Stimulated activated naive CD8-positive, alpha-beta T cell treated with anti-CD3 and anti-CD28 coated beads, Interleukin-15, Interleukin-2, amounts not matched to agents 100 U/mL and 50 U/mL, for 24 hours (primary cell): ENCODE results near the gene PTPRR.

Source experiments
- ATAC-seq: fragments of 150-1000 bp; cut with Tn5 transposase; one replicate; pipeline ENCODE4 v1.10.0; 2021
- DNase-seq: peaks from one replicate; pipeline ENCODE4 v3.0.0; 2021

The PTPRR gene, protein sequence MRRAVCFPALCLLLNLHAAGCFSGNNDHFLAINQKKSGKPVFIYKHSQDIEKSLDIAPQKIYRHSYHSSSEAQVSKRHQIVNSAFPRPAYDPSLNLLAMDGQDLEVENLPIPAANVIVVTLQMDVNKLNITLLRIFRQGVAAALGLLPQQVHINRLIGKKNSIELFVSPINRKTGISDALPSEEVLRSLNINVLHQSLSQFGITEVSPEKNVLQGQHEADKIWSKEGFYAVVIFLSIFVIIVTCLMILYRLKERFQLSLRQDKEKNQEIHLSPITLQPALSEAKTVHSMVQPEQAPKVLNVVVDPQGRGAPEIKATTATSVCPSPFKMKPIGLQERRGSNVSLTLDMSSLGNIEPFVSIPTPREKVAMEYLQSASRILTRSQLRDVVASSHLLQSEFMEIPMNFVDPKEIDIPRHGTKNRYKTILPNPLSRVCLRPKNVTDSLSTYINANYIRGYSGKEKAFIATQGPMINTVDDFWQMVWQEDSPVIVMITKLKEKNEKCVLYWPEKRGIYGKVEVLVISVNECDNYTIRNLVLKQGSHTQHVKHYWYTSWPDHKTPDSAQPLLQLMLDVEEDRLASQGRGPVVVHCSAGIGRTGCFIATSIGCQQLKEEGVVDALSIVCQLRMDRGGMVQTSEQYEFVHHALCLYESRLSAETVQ

DNA sequence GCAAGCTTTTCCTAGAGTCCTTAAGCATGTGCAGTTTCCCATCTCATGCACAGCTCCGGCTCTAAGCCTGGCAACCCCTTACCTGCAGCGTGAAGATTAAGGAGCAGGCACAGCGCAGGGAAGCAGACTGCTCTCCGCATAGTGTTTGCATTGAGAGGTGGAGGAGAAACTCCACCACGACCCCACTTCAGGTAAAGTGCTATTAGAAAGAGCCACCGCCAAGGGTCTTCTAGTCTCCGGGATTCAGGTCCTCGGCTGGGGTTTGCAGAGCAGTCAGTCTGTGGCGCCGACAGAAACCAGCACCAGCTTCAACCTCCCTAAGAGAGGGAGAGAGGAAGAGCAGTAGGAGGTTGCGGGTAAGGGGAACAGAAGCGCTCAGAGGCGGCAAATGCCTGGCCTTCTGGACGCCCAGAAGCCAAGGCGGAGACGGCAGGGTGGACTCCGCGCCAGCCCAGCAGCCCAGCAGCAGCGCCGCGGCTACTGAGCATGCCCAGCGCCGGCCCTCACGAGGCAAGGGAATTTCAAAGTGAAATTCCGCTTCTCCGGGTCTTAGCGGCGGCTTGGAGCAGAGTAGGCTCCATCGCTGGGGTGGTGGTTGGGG, at the start of gene PTPRR:
Gene PTPRR, minus strand, starts transcription at position 488 of the 601 bp plus-strand sequence. Its CDS starts 348 bp downstream, at position 140.
- no peak for ATAC-seq
- DNase-seq: no peak

DNA sequence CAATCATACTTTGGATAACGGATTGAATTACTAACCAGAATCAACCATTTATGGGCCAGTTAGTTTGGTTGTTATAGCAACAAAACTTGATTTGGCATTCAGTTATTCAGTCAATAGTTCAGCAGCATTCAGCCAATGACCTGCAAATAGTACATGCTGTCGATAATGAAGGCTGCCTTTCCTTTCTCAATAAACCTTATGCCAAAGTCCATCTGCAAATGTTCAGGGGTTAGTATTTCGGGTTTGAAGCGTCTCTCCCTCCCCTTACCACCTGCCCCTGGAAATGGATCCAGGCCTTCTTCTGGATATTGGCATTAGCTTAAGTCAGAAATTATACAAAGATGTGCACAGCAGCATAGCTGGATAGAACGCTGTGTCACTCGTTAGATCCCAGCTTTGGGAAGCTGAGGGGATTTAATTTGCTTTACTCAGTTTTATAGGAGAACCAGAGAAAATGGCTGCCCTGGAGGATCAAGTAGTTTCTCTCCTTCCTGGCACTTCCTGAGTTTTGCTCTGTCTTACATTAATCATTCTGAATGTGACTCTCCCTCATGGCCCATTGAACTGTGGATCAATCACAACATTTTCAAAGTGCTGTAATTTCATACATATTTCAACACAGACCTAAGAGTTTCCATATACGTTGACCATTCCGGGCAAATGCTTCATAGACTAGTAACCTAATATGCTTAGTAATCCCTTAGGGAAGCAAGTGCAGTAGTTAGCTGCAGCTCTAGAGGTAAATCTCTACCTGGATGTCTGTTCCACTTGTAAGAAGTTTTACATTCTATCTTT, 46.7 kb upstream of the PTPRR start:
- ATAC-seq: no peak
- DNase-seq: no peak

DNA sequence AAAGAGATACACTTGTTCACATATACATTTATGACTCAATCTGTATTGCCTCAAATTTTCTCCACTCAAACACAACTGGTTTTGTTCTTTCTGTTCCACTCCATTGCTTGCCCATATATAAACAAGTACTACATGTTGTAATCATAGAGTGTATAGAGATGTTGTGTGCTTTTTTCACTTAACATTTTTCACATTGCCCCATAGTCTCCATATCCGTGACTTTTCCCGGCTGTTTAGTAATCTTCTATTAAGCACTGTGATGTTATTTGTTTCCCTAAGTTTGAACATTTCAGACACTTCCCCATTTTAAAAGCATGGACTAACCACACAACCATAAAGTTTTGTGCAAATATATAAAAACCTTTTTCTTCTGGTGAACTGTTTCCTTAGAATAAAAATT, 45.5 kb upstream of the PTPRR start:
- no peak for DNase-seq
- no peak for ATAC-seq

DNA sequence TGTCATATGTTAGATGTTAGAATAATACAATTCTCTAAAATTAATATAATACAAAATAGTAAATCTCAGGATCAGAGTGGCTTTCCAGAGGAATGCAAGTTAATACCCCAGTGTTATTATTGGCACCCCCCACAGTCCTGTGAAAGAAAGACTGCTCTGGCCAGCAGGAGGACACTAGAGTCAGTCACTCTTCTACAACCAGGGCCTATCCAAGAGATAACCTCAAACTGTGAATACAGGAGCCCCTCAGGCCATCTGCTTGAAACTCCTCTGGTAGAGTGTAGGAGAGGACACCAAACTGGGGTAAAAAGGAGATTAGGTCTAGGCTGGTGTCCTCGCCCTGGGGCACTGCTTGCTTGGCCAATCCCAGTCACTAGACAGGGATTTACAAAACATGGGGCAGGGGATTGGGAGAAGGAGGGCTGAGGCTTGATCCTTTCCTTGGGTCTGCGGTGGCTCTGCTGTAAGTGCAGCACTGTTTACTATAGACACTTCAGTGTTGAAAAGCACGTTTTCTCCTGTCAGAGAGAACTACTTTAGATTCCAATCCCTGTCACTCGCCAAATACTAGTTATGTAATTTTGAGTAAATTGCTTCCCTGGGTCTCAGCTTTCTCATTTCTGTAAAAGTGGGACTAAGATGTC, 44.5 kb upstream of the PTPRR start:
- DNase-seq (no peak), ATAC-seq (no peak)

DNA sequence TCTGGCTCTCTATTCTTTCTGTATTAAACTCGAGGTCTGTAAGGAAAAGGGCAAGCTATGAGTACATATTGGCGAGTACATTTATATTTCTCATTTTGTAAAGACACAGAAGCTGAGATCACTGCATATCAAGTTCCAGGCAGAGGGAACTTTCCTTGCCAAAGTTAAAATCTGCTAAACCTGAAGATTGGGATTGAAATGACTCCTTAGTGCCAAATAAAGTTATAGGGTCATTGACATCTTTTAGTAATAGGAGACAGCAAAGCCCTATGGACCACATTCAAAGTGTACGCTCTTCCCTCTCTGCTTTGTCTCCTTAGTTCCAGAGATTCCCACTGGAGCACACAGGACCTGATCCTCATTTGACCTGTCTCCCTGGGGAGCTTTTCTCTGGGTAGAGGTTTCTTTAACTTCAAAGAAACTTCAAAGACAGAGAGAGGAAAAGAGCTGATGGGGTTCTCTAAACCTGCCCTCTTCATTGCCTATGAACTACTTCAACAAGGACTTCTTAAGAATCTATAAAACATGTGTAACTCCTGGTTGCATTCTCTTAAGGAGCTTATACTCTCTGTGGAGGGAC, 42.6 kb upstream of the PTPRR start:
- ATAC-seq (no peak), DNase-seq (no peak)

DNA sequence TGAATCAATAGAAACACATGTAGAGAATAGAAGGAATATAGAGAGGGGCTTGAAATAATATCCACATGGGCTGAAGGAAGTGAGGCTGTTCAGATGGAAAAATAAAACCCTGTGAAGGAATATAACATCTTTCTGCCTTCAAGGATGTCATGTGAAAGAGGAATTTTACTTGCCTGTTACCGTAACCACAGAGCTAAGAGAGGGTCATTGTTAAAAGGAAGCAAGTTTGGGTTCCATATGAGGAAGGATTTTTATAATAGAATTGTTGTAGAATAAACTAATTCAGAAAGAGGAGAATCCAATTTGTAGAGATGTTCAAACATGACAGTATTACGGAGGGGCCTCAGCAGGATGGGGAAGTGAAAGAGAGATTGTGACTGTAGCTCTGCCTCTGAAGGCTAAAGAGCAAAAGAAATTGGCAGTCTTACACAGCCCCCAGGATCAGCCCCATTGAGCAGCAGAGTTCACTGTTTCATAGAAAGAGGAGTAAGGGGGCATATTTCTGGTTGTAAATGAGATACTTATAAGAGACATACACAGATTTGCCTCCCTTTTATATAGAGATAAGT, 41.8 kb upstream of the PTPRR start:
- no peak for ATAC-seq

DNA sequence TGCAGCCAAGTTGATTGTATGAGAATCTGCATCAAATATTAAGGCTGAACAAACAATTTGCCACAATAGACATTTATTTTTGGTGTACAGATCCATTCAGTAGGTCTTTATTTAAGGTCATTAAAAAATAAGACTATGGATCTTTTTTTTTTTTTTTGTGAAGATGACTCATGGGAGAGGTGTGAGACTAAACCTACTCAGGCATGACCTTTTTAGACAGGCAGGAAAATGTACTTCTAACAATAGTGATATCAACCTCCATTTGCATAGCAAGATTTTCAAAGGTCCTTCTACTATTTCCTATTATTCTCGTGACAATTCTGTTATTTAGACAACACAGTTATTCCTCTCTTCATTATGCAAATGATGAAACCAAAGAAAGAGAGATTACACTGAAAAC, 39.9 kb upstream of the PTPRR start:
- no peak for ATAC-seq
- DNase-seq: no peak

More for the DNA sequence above, 41.8 kb upstream of the PTPRR start:
- no peak for DNase-seq

DNA sequence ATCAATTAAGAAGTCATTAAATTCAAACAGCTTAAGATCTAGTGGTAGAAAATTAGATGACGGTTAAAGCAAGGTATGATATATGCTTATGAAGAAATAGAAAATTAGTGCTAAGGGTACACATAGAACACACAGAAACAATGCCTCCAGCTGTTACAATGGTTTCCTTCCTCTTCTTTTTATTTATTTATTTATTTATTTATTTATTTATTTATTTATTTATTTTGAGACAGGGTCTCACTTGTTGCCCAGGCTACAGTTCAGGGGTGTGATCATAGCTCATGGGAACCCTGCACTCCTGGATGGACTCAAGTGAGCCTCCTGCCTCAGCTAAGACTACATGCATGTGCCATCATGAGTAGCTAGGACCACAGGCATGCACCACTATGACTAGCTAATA, 34.9 kb upstream of the PTPRR start:
- ATAC-seq (no peak), DNase-seq (no peak)

DNA sequence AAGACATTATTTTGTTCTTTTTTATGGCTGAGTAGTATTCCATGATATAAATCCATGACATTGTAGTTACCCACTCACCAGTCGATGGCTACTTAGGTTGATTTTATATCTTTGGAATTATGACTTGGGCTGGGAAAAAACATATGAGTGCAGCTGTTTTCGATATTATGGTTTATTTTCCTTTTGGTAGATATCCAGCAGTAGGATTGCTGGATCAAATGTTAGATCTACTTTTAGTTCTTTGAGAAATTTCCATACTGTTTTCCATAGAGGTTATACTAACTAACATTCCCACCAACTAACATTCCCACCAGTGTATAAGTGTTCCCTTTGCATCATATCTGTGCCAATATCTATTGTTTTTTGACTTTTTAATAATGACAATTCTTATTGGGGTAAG, 29.9 kb upstream of the PTPRR start:
- ATAC-seq: no peak

DNA sequence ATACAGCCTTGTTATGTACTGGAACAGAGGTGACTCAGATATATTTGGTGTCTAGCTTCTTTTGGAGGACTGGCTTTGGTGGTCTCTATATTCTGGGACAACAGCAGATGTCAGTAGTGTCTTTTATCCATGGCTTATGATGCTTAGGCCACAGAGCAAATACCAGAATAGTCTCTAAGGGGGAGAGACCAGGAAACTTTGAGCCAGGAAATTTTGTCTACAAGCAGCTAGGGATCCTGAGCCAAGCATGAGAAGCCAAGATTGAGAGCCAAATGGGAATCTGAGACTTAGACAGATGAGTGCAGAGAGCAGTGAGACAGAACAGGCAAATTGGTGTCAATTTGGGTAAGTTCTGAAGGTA, 28.4 kb upstream of the PTPRR start:
- no peak for ATAC-seq
- no peak for DNase-seq

More for the DNA sequence above, 29.9 kb upstream of the PTPRR start:
- DNase-seq: no peak

DNA sequence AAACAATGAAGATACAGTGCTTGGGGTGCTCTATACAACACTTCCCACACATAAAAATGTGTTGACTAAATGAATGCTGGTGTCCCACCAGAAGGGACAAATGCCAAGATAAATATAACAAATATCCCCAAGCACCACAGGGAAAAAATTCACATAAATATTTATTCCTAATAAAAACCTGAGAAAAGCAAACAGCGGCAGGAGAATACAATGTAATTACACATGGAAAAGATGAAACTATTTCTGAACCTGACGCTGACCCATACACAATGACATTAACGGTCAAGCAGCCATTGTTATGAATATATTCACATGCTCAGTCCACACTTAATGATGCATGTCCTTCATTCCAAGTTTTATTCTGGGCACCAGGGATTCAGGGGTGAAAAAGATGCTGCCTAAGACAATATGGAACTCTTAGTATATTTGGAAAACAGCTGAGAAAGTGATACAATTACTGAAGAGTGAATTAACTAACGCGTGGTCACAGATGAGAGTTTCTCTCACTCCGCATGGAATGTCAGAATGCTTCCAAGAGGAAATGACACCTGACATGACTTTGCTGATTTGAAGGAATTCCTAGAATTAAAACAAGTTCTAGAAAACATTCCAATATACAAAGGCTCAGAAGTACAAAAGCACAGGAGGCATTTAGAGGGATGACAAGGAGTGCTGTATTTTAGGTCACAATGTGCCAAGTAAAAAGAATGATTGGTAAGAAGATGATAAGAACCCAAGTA, 27.9 kb upstream of the PTPRR start:
- ATAC-seq (no peak), DNase-seq (no peak)

DNA sequence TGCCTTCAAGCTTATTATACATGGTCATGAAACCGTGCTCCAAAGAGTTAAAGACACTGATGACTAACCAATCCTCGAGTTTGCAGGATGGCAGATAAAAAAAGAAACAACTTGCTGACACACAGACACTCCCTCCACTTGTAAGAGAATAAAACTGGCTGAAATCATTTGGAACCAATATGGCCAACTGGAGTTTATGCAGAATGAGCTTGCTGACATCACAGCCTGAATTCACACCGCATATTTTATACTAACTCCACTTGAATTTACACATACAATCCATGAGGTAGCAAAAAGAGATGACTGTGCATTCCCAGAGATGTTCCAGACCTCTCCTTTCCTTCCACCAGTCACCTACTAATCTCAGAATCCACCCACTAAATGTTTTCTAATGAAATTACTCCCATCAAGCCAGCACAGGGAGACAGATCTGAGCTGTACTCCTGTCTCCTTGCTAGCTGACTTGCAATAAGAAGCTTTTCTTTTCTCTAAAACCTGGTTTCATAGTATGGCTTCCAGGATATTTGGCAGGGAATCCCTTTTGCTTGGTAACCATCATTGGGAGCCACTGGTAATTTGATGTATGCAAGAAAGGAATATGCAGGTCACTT, 15.8 kb upstream of the PTPRR start:
- DNase-seq (no peak), ATAC-seq (no peak)

DNA sequence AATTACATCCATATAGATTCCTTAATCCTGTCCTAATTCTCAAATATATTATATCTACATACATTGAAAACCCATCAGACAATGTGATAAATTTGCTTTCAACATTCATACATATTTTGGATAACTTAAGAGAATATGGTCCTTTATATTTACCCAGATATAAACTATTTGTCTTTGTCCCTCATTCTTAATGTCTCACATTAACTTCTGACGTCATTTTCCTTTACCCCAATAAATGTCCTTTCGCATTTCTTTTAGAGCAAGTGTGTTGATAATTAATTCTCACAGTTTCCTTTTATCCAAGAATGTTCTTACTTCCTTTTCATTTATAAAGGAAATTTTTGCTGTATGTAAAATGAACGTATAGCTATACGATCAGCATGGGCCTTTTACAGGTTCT, 12.6 kb upstream of the PTPRR start:
- ATAC-seq: no peak
- DNase-seq: no peak

DNA sequence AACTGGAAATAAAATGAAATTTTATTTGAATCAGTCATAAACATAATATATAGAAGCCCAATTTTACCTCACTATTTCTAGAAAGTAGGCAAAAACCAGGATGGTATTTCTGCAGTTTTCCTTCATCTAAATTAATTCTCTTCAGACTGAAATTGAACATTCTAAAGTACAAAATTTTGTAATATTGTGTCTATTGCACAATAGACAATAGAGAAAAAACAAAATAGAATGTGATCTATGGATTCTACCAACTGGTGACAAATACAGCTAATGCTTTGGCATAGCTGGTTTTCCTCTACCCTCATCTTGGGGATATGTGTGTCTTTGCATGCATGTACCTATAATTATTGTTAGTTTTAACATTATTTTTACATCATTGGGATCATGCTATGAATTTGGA, 8.5 kb upstream of the PTPRR start:
- DNase-seq (no peak), ATAC-seq (no peak)

DNA sequence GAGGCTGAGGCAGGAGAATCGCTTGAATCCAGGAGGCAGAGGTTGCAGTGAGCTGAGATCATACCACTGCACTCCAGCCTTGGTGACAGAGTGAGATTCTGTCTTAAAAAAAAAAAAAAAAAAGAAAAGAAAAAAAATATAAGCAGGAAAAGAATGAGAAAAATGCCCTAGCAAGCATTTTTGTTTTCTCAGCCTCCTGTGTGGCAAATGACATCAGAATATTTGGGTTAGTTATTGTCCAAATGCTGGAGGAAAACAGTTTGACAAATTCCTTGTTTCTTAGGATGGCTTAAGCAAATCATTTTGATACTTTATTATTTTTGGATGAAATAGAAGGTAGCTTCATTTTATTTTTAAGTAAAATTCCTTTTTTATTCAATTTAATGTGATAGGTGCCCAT, 7.5 kb upstream of the PTPRR start:
- no peak for DNase-seq
- no peak for ATAC-seq

DNA sequence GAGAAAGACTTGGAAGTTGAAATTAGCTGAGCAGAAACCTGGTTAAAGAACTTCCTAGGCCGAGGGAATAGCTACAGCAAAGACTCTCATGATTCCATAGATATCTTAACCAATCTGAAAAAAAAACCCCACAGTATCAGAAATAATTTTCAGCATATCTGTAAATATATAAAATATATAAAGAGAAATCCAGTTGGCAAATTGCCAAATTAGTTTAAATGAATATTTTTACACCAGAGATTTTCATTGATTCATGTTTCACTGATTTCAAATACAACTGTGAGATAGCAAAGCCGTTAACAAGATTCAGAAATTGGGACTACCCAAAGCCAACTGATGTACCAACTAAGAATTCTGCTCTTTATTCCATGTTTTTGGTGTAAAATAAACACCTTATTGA, 6.8 kb upstream of the PTPRR start:
- ATAC-seq: no peak
- no peak for DNase-seq

DNA sequence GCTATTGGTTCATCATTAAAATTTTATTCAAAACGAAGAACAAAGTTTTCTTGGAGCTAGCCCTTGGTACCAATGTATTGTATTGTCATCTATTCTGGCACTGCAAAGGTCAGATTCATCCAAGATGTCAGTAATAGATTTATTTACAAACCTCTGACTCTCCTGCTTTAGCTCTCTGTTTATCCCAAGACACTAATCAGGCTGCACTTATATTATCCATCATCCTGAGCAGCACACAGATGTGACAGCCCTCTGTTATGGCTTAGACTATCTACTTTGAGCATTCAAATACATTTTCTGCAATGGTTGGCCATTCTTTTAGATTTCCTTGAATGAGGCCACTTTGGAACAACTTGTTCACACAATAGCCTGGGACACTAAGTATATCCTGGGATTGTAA, 5.0 kb upstream of the PTPRR start:
- ATAC-seq (no peak), DNase-seq (no peak)

DNA sequence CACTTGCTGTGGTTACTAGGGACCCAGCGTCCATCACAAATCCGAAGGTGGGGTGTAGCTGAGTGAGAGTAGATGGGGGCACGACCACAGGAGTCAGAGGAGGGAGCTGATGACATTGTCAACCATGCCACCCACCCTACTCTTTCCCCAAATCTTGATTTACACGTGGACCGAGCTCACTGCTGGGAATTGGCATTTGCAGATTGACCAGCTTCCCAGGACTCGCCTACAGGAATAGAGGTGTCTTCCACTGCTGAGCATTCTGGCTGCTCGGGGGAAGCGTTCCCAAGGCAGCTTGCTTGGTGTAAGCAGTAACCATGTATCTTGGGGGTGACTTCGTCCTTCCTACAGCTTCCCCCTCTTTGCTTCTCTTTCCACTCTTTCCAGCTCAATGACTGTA, 353 bp upstream of the PTPRR start:
- DNase-seq: no peak
- ATAC-seq: no peak

DNA sequence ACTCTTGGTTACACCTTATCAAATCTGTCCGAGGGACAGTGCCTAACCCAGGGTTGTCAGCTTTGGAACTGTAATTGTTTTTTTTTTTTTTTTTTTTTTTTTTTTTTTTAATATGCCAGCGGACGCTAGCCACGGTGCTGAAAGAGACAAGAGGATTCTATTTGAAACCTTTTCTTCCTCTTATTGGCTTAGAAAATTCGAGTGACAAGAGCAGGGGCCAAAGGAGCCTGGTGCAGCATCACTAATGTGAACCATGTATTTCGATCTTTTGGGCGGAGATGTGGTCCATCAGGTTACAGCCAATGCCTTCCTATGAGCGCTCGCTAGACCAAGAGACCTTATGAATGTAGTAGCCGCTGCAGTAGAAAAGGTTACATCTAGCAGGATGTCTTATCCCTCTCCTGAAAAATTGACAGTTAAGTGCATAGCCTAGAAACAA, 922 bp downstream of the PTPRR start:
- no peak for ATAC-seq
- no peak for DNase-seq

DNA sequence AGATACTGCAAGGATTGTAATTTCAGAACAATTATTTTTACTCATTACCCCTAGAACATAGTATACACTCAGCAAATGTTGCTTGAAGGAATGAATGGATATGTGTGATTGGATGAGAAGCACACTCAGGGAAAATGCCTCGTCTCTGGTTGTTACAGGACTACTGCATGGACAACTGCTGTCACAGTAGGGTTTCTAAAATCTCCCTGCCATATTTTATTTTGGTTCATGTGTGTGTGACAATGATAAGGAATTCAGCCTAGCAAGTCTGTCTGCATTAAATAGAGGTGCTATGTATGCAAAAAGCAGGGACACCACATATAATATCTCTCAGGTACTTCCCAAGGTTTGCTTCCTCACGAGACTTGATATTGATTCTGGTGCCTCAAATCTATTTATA, 1.4 kb downstream of the PTPRR start:
- ATAC-seq (no peak), DNase-seq (no peak)
